Inflammatory macrophage treated with lipopolysaccharide for 1 hour (primary cell): ENCODE data around the gene SLAIN2.
"Not testable (repeated sequence)": the region's sequence is repeated elsewhere in the genome, so short reads cannot be mapped to it uniquely, and the experiment has no call there.

ENCODE experiments used
- DNase-seq, 2 donors: peaks; one replicate each; pipeline ENCODE4 v3.0.0-alpha.2; 2020 to 2022

SLAIN2 gene

DNA sequence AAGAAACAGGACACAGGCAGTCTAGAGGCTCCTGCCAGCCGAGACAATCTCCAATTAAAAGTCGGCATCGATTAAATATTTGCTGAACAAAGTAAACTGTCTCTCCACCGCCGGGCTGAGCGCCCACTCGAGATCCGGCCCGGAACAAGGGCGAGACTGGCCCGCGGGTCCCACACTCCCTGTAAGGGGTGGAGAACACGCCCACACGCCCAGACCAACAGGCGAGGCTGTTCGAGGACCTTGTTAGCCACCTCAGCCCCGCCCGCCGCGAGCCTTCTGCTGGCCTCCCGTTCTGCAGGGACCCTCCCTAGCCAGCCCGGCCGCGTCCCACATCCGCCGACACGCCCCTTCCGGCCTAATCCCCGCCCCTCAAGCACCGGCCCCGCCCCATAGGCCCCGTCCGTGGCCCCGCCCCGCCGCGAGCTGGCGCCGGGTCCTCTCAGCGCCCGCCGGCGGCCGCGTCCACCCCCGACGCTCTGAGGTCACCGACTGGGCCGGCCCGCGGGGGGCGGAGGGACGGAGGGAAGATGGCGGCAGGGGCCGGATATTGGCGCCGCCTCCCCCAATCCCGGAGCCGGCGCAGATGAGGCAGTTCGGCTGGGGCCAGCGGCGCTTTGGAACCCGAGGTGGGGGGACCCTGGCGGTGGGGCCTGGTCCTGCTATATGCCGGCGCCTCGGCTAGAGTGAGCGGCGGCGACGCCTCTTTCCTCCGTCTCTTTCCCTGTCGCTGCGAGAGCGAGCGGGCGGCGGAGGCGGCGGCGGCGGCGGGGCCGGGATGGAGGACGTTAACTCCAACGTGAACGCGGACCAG is at the start of gene SLAIN2:
Gene SLAIN2 (plus strand): TSS at position 565 of the 811 bp plus-strand sequence. CDS start 211 bp downstream, at position 776.
- peak; percentile 98 to 99 for DNase-seq

DNA sequence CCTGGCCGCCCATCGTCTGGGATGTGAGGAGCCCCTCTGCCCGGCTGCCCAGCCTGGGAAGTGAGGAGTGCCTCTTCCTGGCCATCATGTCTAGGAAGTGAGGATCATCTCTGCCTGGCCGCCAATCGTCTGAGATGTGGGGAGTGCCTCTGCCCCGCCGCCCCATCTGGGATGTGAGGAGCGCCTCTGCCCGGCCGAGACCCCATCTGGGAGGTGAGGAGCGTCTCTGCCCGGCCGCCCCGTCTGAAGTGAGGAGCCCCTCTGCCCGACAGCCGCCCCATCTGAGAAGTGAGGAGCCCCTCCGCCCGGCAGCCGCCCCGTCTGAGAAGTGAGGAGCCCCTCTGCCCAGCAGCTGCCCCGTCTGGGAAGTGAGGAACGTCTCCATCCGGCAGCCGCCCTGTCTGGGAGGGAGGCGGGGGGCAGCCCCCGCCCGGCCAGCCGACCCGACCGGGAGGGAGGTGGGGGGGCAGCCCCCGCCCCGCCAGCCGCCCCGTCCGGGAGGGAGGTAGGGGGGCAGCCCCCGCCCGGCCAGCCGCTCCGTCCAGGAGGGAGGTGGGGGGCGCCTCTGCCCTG is 49.0 kb upstream of the SLAIN2 start:
- DNase-seq: not testable (repeated sequence)

DNA sequence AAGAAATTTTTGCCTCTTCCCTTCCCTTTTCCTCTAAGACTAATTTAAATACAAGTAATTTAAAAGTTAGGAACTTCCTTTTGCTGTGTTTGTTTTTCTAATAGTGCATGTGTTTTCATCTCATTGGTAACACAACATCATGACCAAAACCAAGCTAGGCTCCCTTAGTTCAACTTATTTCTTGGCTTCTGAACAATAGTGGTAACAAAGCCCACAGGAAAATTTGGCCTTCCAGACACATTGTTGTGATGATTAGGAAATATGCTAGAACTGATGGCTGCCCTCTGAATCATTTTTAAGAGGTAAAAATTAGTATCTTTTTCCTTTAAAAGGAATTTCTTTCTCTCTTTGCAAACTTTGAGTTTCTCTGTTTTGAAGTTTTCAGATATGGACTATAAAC is 46.2 kb upstream of the SLAIN2 start:
- DNase-seq: no peak

DNA sequence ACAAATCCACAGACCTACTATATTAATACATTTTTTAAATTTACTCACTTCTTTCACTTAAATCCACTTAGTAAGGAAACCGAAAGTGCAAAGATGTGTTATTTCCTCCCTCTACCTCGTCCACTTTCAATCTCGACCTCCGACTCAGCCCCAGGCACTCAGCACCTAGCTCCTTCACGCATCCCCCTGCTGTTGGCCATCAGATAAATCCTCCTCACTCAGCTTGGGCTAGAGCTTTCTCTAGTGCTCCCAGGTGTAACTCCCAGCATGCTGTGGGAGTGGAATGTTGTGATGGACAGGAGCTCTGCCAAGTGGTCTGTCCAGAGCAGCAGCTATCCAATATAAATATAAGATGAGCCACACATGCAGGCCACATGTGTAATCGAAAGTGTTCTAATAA is 45.0 kb upstream of the SLAIN2 start:
- no peak for DNase-seq

DNA sequence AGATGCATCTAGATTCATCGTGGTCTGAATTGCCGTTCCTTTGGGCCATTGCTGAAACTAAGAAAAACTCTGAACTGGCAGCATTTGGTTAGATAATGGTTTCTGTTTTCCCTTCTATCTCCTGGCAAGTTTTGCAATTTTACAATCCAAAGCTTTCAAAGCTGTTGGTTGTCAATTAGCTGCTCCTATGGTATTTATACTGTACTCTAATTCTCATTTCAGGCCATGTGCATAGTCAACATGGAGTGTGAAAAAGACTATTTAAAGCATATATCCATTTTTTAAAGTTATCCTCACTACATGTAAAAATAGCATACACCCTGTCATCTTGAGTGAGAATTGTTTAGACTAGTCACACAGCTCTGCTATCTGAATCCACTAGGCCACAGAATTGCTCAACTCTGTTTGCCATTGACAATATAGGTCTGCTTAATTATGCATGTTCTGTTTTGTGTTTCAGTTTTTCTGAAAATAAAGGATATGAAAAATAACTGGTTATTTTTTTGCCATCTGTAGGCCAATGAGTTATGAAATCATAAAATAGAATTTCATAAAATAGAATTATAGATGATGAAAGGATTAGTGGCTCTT is 44.0 kb upstream of the SLAIN2 start:
- DNase-seq: no peak

DNA sequence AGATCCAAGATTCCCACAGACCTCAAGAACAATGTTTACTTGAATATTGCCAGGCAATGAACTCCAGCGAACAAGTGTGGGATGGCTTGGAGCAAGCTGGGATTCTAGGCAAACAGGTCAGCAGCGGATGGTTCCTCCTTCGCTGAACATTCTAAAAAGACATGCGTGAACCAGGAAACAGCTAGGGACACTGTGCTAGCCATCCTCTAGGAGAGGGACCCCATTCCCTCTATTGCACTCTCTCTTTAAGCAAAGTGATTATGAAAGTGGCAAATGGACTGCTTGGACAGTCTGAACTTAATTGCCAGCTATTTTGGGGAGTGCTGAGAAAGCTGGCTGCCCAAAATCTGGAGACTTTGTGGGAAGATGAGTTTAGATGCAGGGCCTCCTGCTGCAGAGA is 41.8 kb upstream of the SLAIN2 start:
- no peak for DNase-seq

DNA sequence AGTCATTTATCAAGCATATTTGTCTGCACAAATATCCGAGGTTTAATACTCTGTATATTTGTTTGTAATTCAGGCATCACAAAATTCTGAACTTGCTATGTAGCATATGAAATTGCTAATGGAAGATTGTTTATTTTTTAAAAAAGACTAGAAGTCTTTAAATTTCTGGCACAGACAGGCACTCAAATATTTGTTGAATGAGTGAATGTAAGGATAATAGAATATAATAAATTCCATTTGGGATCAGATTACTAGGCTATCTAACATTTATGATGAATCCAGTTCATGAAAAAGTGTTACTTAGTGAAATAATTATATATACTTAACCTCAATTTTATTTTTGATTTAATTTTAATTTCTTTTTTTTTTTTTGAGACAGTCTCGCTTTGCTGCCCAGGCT is 41.3 kb upstream of the SLAIN2 start:
- DNase-seq: no peak

DNA sequence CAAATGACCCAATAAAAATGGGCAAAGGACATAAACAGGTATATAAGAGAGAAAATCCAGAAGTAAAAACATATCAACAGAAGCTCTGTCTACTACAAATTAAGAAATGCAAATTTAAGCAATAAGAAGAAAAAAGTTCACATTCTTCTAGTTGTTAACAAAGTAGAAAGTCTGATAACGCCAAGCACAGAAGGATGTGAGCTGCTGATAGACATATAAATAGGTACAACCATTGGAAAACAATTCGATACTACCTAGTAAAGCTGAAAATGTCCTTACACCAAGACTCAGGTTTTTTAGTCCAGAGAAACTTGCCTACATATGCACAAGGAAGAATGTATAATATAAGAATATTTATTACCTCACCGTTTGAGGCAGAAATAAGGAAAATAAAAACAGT is 35.8 kb upstream of the SLAIN2 start:
- no peak for DNase-seq

DNA sequence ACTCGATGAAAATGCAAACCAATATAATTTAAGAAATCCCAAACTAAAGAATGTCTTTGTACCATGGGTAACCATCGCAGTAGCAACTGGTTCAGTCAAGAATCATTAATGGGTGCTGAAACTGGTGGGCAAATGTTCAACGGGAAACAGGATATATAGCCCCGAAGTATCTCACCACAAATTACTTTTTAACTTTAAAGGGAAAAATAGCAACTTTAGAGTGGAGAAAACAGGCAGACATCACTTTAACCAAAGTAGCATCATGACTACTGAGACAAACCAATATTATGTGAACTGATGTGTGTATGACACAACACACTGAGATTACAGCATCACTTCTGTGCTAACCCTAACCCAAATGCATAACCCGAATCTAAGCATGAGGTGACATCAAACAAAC is 33.8 kb upstream of the SLAIN2 start:
- DNase-seq: no peak

DNA sequence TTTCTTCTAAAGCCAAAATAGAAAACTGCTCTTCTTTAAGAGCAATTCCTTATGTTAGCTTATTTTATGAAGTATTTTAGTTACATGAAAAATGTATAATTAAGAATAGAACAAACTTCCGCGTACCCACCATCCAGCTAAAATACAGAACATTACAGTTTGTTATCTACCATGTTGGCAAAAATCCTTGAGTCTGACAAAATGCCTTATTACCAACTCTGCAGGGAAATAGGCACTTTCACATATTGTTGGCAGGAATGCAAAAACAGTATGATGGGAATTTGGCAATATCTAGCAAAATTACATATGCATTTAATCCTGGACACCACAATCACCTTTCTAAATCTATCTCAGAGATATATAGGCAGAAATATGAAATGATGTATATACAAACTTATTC is 32.4 kb upstream of the SLAIN2 start:
- DNase-seq: no peak

DNA sequence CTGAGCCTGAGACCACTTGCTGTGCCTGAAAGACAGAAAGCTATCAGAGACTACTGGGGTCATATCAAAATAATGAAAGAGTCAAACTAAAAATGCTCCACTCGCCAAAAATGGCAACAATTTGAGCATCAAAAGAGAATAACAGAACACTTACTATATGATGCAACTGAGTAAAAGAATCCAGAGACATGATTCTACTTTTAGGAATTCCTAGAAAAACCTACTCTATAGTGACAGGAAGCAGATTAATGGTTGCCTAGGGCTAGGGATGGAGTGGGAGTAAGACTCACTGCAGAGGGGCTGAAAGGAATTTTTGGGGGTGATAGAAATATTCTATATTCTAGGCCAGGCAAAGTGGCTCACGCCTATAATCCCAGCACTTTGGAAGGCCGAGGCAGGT is 29.4 kb upstream of the SLAIN2 start:
- DNase-seq: no peak

DNA sequence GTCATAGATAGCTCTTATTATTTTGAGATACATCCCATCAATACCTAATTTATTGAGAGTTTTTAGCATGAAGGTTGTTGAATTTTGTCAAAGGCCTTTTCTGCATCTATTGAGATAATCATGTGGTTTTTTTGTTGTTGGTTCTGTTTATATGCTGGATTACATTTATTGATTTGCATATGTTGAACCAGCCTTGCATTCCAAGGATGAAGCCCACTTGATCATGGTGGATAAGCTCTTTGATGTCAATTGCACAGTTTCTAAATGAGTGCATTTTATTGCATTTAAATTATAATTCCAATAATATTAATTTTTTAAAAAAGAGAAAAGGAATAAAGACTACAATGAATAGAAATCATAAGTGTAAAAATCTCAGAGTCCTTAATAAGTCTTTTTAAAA is 26.6 kb upstream of the SLAIN2 start:
- not testable (repeated sequence) for DNase-seq

DNA sequence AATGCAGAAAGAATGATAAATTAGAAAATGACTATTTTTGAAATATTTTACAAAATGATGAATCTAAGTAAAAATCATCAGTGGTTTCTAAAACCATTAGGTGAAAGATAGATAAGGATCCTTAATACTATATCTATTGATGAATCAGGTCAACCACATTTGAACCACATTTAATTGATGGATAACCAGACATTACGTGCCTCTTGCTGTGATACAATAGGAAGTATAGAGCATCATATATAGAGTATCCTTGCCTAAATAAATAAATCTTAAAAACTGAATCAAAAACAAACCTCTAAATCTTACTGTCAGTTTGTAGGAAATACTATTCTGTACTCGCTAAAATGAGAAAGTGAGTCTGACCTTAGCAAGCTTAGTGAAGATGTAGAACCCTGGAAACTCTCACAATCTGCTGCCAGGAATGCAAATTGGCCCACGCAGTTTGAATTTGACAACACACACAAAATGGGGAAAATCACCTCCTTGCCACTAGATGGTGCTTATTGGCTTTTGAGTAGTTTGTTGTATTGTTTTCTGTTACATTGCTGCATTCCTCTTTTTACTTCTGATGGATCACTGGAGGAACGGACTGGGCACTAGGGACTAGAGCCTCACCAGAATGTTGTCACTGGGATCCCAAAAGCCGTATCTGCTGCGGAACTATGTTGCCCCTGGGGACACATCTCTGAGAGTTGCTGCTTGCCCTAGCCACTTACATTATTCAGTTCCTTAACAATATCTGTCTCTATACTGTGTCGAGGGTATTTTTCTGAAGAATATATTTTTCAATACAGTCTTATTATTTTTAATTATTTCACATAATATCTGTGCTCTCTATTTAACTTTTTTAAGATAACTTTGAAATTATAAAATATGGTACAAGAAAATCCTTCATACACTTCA is 25.4 kb upstream of the SLAIN2 start:
- DNase-seq: peak; percentile 46 to 74

DNA sequence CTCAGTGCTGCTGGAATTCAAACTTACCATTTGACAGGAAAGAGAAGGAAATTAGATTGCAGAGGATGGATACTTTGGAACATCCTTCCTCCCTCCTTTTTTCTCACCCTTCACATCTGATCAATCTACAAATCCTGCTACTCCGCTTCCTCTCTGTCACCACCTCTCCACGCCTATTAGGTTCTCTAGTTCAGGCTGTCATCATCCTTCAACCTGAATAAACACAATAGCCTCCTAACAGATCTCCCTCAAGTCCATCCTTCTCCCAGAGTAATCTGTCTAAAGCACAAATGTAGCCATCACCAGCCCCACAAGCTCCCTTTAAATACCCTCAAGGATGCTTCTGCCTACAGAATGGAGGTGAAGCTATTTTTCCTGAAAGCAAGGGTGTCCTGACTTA is 20.0 kb upstream of the SLAIN2 start:
- no peak for DNase-seq

DNA sequence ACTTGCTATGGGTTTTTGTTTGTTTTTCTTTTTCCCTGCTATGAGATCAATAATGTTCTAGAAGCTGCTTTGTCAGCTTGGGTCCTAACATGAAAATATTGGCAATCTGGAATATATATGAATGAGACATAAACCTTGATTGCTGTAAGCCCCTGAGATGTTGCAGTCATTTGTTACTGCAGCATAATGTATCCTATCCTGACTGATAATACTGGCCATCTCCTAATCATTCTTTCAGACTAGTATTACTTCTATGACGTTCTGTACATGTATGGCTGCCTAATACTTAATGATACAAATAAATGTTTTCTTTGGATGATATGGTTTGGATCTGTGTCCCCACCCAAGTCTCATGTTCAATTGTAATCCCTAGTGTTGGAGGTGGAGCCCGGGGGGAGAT is 19.3 kb upstream of the SLAIN2 start:
- no peak for DNase-seq

DNA sequence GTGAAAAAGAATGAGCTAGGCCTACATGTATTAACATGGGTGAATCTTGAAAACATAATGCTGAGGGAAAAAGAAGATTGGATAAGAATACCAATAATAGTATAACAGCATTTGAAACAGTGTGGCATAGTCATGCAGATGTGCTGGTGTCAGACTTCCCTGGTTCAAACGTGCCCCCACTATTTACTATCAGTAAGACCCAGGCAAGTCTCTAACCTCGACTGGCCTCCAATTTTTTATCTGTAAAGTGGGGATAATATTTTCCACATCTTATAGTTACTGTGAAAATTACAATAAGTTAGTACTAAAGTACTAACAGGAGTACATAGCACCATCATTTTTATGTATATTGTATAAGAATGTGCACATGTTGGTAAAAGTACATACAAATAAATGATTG is 17.0 kb upstream of the SLAIN2 start:
- DNase-seq: no peak

DNA sequence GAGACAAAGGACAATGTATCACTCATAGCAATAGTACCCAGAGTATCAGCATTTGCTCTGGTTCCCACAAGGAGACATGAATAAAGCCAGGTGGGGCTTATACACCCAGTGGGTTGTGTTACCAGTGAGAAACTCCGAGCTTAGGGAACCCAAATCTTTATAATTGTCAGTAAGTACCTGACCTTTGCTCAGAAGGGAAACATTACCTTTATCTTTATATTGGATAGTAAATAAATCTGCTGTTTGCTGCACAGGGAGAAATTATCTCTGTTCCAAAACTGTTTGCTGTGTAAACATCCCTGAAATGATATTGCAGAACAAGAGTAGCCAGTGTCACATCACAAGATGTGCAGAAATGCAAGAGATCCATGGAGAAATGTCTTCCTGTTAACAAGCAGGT is 12.1 kb upstream of the SLAIN2 start:
- DNase-seq: no peak

DNA sequence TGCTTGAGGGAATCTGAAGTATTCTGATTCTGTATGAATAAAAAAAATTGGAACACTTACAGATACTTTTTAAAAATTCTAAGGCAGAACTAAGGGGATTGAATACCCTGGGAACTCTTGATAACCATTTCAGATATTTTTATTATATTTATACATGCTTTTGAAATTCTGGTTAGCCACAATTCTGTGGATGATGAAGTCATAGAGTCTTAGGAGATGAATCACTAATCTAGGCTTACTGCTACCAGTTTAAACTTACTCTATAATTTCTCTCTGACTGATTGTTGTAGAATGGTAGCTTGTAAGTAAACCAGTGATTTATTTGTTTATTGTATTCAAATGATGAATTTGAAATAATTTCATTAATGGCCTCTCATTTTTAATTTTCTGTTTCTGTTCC is 11.4 kb upstream of the SLAIN2 start:
- peak in 1 of 2 donors; percentile 40 for DNase-seq

DNA sequence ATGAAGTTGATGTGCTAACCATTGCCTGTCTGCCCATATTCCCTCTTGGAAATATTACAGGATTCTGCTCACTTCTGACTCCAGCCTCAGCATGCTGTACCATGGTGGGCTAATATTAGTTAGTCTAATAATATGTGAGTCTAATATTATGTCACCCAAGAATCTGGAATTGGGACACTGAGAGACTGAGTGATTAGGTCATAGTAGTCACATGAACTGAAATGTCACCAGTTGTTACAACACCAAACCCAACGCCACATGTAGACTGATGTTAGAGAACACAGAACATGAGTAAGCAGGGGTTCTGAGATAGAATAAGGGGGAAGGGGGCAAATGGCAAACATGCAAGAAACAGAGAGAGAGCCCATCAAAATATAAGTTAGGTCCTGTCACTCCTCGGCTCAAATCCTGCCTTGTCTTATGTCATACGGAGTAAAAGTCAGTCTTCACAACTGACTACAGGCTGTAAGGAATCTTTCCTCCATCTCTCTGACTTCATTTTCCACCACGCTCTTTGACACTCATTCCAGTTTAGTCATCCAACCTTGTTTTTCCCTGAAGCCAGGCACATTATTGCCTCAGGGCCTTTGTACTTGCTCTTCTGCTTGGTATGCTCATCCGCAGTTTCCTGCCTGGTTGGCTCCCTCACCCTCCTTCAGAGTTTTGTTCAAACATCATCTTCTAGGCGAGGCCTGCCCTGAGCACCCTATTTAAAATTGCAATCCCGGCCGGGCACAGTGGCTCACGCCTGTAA is 9.6 kb upstream of the SLAIN2 start:
- peak; percentile 91 to 93 for DNase-seq

DNA sequence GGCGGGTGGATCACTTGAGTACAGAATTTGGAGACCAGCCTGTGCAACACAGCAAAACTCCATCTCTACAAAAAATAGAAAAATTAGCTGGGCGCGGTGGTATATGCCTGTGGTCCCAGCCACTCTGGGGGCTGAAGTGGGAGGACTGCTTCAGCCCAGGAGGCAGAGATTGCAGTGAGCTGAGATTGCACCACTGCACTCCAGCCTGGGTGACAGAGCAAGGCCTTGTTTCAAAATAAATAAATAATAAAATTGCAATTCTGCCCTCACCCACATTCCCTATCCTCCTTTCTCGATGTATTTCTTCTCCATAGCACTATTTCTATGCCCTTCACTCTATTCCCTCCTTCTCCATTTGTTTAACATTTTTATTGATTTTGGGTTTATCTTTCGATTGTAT is 8.7 kb upstream of the SLAIN2 start:
- DNase-seq: peak in 1 of 2 donors; percentile 25

DNA sequence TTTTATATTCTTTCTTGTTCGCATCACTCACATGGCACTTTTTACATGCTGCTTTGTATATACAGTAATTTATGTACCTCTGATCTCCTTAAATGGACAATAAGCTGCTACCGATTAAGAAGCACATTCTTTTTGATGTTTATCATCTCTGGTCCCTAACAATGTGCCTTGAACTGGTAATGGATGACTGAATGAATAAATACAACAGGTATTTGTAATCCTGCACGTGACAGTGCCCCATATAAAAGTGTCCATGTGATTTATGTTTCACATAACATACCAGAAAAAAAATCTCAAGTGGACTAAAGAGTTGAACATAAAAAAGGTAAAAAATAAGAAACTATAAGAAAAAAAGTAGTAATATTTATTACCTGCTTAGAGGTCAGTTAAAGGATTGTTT is 7.7 kb upstream of the SLAIN2 start:
- no peak for DNase-seq

DNA sequence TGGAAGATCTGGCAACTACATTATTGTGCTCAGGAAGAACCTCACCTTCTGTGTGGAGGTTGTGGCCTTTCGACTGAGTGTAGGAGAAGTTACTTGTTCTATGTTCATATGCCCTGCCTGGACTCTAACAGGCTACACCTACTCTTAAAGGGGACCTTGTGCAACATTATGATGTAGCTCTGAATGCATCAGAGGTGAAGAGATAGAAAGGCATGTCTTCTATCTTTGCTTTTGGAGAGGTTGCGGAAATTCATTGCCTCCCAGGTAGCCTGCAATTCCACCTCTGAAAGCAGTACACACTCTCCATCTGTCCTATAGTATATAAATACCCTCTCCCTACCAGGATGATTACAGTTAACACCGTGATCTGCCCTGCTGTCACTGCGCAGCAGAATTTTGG is 7.1 kb upstream of the SLAIN2 start:
- peak in 1 of 2 donors; percentile 32 for DNase-seq
